GM21825 (cell line): ENCODE results near the gene PIEZO2.

Experiments
- ATAC-seq: cut with Tn5 transposase; IDR thresholded peaks from one replicate; pipeline ENCODE4 v1.9.1; 2021; ENCODE audit warnings: mild to moderate bottlenecking, moderate library complexity; ENCODE audit not compliant: unreplicated experiment

PIEZO2 gene

GRCh38 chr18:10702206-10702605 lies 447.2 kb downstream of the PIEZO2 start:
- ATAC-seq: no peak

- ATAC-seq: no peak
These were observed 459.0 kb downstream of the PIEZO2 start for GRCh38 chr18:10690366-10690765.

DNA sequence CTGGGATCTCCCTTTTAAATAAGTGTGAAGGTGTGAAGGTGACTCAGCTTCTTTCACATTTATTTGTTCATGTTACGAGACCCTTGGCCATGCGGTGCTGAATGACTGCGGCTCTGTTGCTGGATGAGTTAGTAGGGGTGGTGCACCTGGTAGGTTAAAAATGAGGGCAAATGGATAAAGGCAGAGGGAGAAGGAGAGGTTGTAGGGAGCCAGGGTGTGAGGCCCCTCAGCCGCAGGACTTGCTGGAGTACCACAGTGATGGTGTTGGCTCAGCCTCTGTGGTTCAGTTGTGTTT lies 459.4 kb downstream of the PIEZO2 start:
- no peak for ATAC-seq

DNA sequence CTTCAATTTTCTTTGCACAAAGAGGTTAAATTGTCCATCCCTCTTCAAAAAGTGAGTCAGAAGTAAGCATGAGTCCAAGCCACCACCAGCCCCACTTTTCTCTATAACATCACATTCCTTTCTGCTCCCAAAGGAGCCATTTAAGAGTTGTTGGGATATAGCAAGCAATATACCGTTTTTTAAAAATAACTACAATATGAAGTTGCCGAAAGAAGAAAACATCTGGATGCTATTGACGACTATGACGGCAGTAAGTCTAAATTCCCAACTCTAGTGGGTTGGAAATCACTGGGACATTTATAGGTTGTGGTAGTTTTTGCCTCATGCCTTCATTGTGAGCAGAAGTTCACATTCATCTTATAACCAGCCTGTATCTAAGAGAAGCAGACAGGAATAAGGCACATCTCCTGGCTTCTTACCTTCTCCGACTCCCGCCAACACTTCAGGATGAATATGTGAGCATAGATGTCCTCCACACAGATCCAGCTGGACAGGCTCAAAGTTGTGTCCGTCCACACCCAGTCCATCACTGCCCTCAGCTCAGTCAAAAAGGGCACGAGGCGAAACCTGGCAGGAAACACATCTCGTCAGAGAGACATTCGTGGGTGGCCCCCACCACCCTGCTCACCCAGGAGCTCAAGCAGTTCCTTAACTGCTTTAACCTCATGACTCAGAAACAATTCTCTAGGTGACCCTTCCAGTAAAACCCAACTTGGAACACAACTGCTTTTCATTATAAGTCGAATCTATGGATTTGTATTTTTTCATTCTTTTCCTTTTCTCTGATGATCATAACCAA lies 459.9 kb downstream of the PIEZO2 start:
- ATAC-seq: no peak

GRCh38 chr18:10688766-10689165 lies 460.6 kb downstream of the PIEZO2 start:
- no peak for ATAC-seq

GRCh38 chr18:10687161-10687925 lies 462.0 kb downstream of the PIEZO2 start:
- no peak for ATAC-seq

GRCh38 chr18:10686308-10686707 lies 463.1 kb downstream of the PIEZO2 start:
- ATAC-seq: no peak

- ATAC-seq: no peak
These were observed 463.9 kb downstream of the PIEZO2 start for GRCh38 chr18:10685484-10685883.

- ATAC-seq: no peak
These were observed 467.0 kb downstream of the PIEZO2 start for GRCh38 chr18:10682368-10682714.

- no peak for ATAC-seq
These were observed 467.6 kb downstream of the PIEZO2 start for GRCh38 chr18:10681581-10682367.

GRCh38 chr18:10680271-10680596 lies 469.1 kb downstream of the PIEZO2 start:
- no peak for ATAC-seq

GRCh38 chr18:10679557-10680270 lies 469.7 kb downstream of the PIEZO2 start:
- ATAC-seq: no peak

GRCh38 chr18:10671441-10671840 lies 477.9 kb downstream of the PIEZO2 start:
- no peak for ATAC-seq

DNA sequence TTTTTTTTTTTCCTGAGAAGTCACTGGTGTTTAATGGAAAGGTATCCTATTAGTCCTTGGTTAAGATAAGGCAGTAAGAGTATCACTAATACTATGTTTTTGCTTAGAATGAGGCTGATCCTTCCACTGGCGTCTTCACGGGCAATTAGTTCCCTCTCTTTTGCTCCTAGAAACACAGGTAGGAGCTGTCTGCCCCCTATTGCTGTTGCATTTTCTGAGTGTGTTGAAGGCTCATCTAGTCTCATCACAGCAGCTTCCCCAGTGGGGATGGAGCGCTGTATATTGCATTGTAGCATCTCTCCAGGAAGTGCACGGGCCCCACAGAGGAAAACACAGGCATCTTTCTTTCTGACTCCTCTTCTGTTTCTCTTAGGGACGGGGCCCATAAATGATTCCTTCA lies 478.5 kb downstream of the PIEZO2 start:
- no peak for ATAC-seq

DNA sequence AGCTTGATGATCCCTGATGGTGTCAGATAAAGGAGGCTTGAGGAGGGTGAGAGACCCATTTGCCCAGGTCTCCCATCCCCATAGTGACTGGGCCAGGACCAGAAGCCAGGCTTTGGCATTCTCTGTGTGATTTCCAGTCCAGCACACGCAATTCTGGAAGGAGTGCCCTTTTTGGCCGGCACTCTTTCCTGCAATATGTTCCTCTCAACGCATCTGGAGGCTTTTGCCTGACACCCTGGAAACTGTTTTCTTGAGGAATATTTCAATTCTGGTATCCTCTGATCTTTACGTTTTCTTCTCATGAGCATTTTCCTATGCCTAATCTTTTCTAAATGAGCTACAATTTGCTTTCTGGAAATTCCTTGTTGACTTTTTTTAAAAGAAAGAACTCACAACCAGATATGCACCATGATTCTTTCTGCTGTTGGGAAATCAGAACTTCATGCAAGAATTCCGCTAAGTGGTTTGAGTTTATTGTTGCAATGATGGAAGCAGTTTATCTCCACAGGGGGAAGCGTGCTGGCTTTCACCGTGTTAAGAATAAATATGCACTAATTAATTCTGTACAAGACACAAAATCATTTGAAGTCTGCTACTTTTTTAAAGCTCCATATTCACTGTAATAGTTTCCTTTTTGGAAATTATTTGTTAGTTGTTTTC lies 479.8 kb downstream of the PIEZO2 start:
- no peak for ATAC-seq

GRCh38 chr18:10663750-10664149 lies 485.6 kb downstream of the PIEZO2 start:
- ATAC-seq: no peak

DNA sequence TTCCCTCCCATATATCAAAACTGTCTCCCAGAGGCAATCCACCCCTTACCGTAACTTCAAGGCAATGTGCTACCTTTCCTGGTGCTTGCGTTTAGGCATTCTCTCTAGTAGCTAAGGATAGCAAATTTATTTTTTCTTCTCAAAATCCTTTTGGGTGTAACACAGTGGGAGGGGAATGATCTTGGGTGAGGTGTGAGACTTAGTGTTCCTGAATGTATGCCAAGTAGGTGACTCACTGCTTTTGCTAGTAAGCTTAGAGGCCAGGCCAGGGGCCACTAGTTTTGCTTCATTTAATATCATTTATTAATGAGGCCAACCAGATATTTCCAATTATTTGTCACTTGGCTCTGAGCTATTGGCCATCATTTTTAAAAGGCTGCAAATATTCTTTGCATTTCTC lies 488.1 kb downstream of the PIEZO2 start:
- no peak for ATAC-seq

- ATAC-seq: no peak
These were observed 489.0 kb downstream of the PIEZO2 start for GRCh38 chr18:10660179-10660884.

DNA sequence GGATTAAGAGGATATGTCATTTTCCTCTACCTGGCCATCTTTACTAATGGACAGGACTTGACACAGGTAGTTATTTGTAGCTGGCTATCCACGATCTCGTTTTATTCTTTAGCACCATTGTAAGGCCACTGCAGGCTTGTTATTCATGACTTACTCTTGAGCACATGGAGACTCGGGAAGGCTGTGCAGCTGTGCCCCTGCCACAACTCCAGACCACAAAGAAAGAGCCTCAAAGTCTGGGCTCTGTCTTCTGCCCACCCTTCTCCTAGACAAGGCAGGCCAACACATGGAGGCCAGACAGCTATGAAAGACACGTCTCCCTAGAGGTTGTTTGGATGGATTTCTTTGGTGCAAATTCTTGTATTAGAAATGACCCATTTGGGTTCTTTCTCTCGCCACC lies 489.8 kb downstream of the PIEZO2 start:
- no peak for ATAC-seq

DNA sequence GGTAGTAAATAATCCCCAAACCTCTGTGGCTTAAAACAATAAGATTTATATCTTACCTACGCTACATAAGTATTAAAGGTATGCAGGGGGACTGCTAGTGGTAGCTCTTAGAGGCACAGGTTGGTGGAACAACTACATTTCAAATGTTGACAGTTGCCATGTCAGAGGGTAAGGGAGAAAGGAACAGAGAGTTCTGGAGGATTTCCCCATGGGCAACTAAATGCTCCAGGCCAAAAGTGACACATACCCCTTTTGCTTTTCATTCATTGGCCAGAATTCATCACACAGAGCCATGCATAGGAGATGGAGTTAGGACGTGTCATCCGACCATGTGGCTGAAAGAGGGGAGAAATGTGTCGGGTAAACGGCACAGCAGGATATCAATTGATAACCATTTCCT lies 490.4 kb downstream of the PIEZO2 start:
- no peak for ATAC-seq
